Fibroblast of lung (primary cell): ENCODE data around the gene JAZF1. TPM values are rescaled to one million over a fixed set of nuclear protein-coding genes. Genes with fewer than 3 reads are reported as not detected.

ENCODE experiments used
- DNase-seq, 2 donors: peaks; one replicate each; pipeline versions ENCODE4 v3.0.0 to v3.0.0-alpha.2; 2010; ENCODE audit warnings: low read depth in 2 of 2
- H2AFZ ChIP-seq: 2 replicates; pipeline ENCODE4 v1.5.1; 2012; ENCODE audit warnings: low read length, control low read depth, inconsistent platforms
- H3K27ac ChIP-seq: 2 replicates; pipeline ENCODE4 v1.5.1; 2011; ENCODE audit warnings: low read length, control low read depth; ENCODE audit not compliant: insufficient read depth
- H3K27me3 ChIP-seq: 2 replicates; pipeline ENCODE4 v1.5.1; 2011; ENCODE audit warnings: mild to moderate bottlenecking, low read length; ENCODE audit not compliant: control insufficient read depth, insufficient read depth
- H3K36me3 ChIP-seq: 2 replicates; pipeline ENCODE4 v1.5.1; 2011; ENCODE audit warnings: low read length; ENCODE audit not compliant: control insufficient read depth, insufficient read depth
- H3K4me1 ChIP-seq: 2 replicates; pipeline ENCODE4 v1.5.1; 2011; ENCODE audit warnings: low read length; ENCODE audit not compliant: control insufficient read depth, insufficient read depth; ENCODE audit errors: extremely low read depth
- H3K4me2 ChIP-seq: 2 replicates; pipeline ENCODE4 v1.5.1; 2011; ENCODE audit warnings: low read length, control low read depth; ENCODE audit not compliant: insufficient read depth; ENCODE audit errors: extremely low read depth
- H3K4me3 ChIP-seq, 4 experiments: fragments of 200-600 bp in 1 of 4; sonication (generic) in 1 of 4; replicated peaks in 1 of 4; 2 replicates each; pipeline ENCODE4 v1.5.1; 2011 to 2016; ENCODE audit warnings: low read length in 4 of 4, low read depth in 3 of 4, mild to moderate bottlenecking in 3 of 4, control low read depth in 2 of 4, inconsistent platforms in 1 of 4, mixed read lengths in 1 of 4; ENCODE audit not compliant: insufficient read depth in 1 of 4; ENCODE audit errors: control extremely low read depth in 1 of 4
- H3K79me2 ChIP-seq: 2 replicates; pipeline ENCODE4 v1.5.1; 2012; ENCODE audit warnings: mild to moderate bottlenecking, low read length, inconsistent platforms; ENCODE audit not compliant: control insufficient read depth, insufficient read depth
- H3K9ac ChIP-seq: 2 replicates; pipeline ENCODE4 v1.5.1; 2011; ENCODE audit warnings: mild to moderate bottlenecking, low read length, control low read depth; ENCODE audit not compliant: insufficient read depth
- H3K9me3 ChIP-seq: 2 replicates; pipeline ENCODE4 v1.5.1; 2012; ENCODE audit warnings: low read depth, low read length; ENCODE audit not compliant: control insufficient read depth, insufficient read depth
- H4K20me1 ChIP-seq: 2 replicates; pipeline ENCODE4 v1.5.1; 2011; ENCODE audit warnings: low read length; ENCODE audit not compliant: control insufficient read depth, insufficient read depth; ENCODE audit errors: extremely low read depth
- EZH2 ChIP-seq: IDR thresholded peaks from 2 replicates; pipeline ENCODE4 v1.5.1; 2012; ENCODE audit warnings: low read length, control low read depth, mild to moderate bottlenecking; ENCODE audit errors: missing control alignments
- polyA plus RNA-seq, 2 donors: library from polyadenylated mRNA; depleted of rRNA in 1 of 2; stranded (reverse) in 1 of 2; unstranded in 1 of 2; fragments of >200 nt; gene quantifications; 2 replicates each; pipeline ENCODE4 v1.2.1, GENCODE V29; 2011 to 2012; ENCODE audit warnings: missing spikeins in 1 of 2
- total RNA-seq: library from RNA; depleted of rRNA; stranded (reverse); fragments of >200 nt; gene quantifications from 2 replicates; pipeline ENCODE4 v1.2.1, GENCODE V29; 2014
- TF ChIP-seq, protein P1 (sequence below), 2 donors: IDR thresholded peaks in 1 of 2; conservative IDR thresholded peaks in 1 of 2; 1 replicate in 1 of 2; 2 replicates in 1 of 2; pipeline ENCODE4 v1.5.1; 2011 to 2012; ENCODE audit warnings: low read length in 2 of 2, control low read depth in 1 of 2, inconsistent platforms in 1 of 2, low read depth in 1 of 2, mild to moderate bottlenecking in 1 of 2

JAZF1 gene
- total and polyA plus RNA-seq, 2 donors (not counting 1 experiment from before 2014, with no cell fraction given), result 9.1 to 9.3 TPM

GRCh38 chr7:27965650-27966049 is 214.9 kb downstream of the JAZF1 start:
- Histone ChIP-seq H3K9ac (no peak overlapping the region), H4K20me1 (no peaks in the 10 kb centered on the region), H3K79me2 (no peaks in the 10 kb centered on the region), H3K4me2 (no peak overlapping the region), H3K36me3 (no peaks in the 10 kb centered on the region), H3K27me3 (no peaks in the 10 kb centered on the region), H3K27ac (no peak overlapping the region), H3K9me3 (no peaks in the 10 kb centered on the region), H2AFZ (no peak overlapping the region), H3K4me3 (no peak overlapping the region), H3K4me1 (no peaks in the 10 kb centered on the region)
- TF ChIP-seq, protein P1, sequence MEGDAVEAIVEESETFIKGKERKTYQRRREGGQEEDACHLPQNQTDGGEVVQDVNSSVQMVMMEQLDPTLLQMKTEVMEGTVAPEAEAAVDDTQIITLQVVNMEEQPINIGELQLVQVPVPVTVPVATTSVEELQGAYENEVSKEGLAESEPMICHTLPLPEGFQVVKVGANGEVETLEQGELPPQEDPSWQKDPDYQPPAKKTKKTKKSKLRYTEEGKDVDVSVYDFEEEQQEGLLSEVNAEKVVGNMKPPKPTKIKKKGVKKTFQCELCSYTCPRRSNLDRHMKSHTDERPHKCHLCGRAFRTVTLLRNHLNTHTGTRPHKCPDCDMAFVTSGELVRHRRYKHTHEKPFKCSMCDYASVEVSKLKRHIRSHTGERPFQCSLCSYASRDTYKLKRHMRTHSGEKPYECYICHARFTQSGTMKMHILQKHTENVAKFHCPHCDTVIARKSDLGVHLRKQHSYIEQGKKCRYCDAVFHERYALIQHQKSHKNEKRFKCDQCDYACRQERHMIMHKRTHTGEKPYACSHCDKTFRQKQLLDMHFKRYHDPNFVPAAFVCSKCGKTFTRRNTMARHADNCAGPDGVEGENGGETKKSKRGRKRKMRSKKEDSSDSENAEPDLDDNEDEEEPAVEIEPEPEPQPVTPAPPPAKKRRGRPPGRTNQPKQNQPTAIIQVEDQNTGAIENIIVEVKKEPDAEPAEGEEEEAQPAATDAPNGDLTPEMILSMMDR (conservative IDR thresholded peaks at IDR 0.05 in 1 of 2, IDR thresholded peaks at IDR 0.05 in 1 of 2; ENCODE audit: low read depth in 1 of 2, low read length in 2 of 2), result no peak
- no peak for TF ChIP-seq EZH2
- no peak for DNase-seq

GRCh38 chr7:27964820-27965219 is 215.8 kb downstream of the JAZF1 start:
- no peak for DNase-seq
- Histone ChIP-seq H3K9me3 (no peaks in the 10 kb centered on the region), H3K4me3 (no peak overlapping the region), H3K4me1 (no peaks in the 10 kb centered on the region), H4K20me1 (no peaks in the 10 kb centered on the region), H2AFZ (no peak overlapping the region), H3K4me2 (no peak overlapping the region), H3K27ac (no peak overlapping the region), H3K27me3 (no peaks in the 10 kb centered on the region), H3K9ac (no peak overlapping the region), H3K79me2 (no peaks in the 10 kb centered on the region), H3K36me3 (no peaks in the 10 kb centered on the region)
- TF ChIP-seq, protein P1 (conservative IDR thresholded peaks at IDR 0.05 in 1 of 2, IDR thresholded peaks at IDR 0.05 in 1 of 2; ENCODE audit: low read depth in 1 of 2, low read length in 2 of 2), result no peak
- TF ChIP-seq EZH2, result no peak

DNA sequence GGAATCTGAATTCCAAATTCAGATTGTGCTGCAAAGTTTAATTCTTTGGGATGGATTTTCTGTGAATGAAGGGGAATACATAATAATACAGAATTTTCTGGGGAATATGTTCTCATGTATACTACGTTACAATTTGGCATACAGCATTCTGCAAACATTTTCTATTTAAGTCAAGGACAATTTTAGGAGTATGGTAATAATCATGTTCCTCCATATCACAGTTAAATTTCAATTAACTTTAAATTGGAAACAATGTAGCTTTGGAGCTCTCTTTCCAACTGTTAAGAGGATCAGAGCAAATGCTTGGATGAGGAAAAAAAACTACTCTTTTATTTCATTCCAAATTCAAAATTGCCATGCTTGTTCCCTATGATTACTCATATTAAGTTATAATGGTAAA is 217.5 kb downstream of the JAZF1 start:
- H3K4me1 ChIP-seq, result no peaks in the 10 kb centered on the region
- H2AFZ ChIP-seq, result no peak overlapping the region
- H3K36me3 ChIP-seq, result no peaks in the 10 kb centered on the region
- no peak for DNase-seq
- H3K9me3 ChIP-seq, result no peaks in the 10 kb centered on the region
- H3K27ac ChIP-seq, result no peak overlapping the region
- H3K4me3 ChIP-seq, result no peak overlapping the region
- H3K4me2 ChIP-seq, result no peak overlapping the region
- no peak overlapping the region for H3K9ac ChIP-seq
- TF ChIP-seq EZH2, result no peak
- TF ChIP-seq, protein P1 (conservative IDR thresholded peaks at IDR 0.05 in 1 of 2, IDR thresholded peaks at IDR 0.05 in 1 of 2; ENCODE audit: low read depth in 1 of 2, low read length in 2 of 2), result no peak
- H3K79me2 ChIP-seq, result no peaks in the 10 kb centered on the region
- H3K27me3 ChIP-seq, result no peaks in the 10 kb centered on the region
- H4K20me1 ChIP-seq, result no peaks in the 10 kb centered on the region
